HG02798 (cell line): ENCODE results near the gene HOXA9.

Experiments used
- ATAC-seq: cut with Tn5 transposase; IDR thresholded peaks from one replicate; pipeline ENCODE4 v1.9.1; 2021; ENCODE audit warnings: mild to moderate bottlenecking; ENCODE audit not compliant: unreplicated experiment, poor library complexity

The HOXA9 gene

GRCh38 chr7:27179030-27179429 is 13.7 kb upstream of the HOXA9 start:
- ATAC-seq: no peak

GRCh38 chr7:27178366-27178765 is 13.0 kb upstream of the HOXA9 start:
- ATAC-seq: no peak

- ATAC-seq: no peak
Observed at GRCh38 chr7:27177795-27178320, 12.5 kb upstream of the HOXA9 start.

GRCh38 chr7:27176962-27177794 is 11.8 kb upstream of the HOXA9 start:
- no peak for ATAC-seq

GRCh38 chr7:27176524-27176845 is 11.1 kb upstream of the HOXA9 start:
- no peak for ATAC-seq

- ATAC-seq: no peak
Observed at GRCh38 chr7:27175626-27176523, 10.5 kb upstream of the HOXA9 start.

- no peak for ATAC-seq
Observed at GRCh38 chr7:27174874-27175625, 9.7 kb upstream of the HOXA9 start.

GRCh38 chr7:27173956-27174873 is 8.9 kb upstream of the HOXA9 start, which contains the start of gene HOXA10:
HOXA10 (minus strand) TSS chr7:27174320; CDS start chr7:27174306, 14 bp downstream.
- ATAC-seq: peak; percentile 16

- peak; percentile 44 for ATAC-seq
Observed at GRCh38 chr7:27173511-27173955, 8.2 kb upstream of the HOXA9 start.

- ATAC-seq: peak; percentile 24
Observed at GRCh38 chr7:27172823-27173510, 7.6 kb upstream of the HOXA9 start.

- ATAC-seq: no peak
Observed at GRCh38 chr7:27172315-27172774, 7.0 kb upstream of the HOXA9 start.

GRCh38 chr7:27171637-27172314 is 6.4 kb upstream of the HOXA9 start:
- no peak for ATAC-seq

GRCh38 chr7:27171325-27171636 is 5.9 kb upstream of the HOXA9 start:
- no peak for ATAC-seq

GRCh38 chr7:27170426-27171324 is 5.3 kb upstream of the HOXA9 start:
- no peak for ATAC-seq

GRCh38 chr7:27169658-27170425 is 4.5 kb upstream of the HOXA9 start:
- no peak for ATAC-seq

- no peak for ATAC-seq
Observed at GRCh38 chr7:27168265-27168947, 3.1 kb upstream of the HOXA9 start.
